HEK293T (cell line): ENCODE measurements around the gene TMEM183A.

Source experiments
- FOXM1 ChIP-seq: fragments of 450-650 bp; IDR thresholded peaks from 2 replicates; pipeline ENCODE4 v1.6.1; 2017; ENCODE audit warnings: mild to moderate bottlenecking, borderline replicate concordance
- HDGF ChIP-seq: fragments of 450-650 bp; IDR thresholded peaks from 2 replicates; pipeline ENCODE4 v1.6.1; 2017; ENCODE audit warnings: antibody characterized with exemption, borderline replicate concordance
- L3MBTL2 ChIP-seq: fragments of 450-650 bp; conservative IDR thresholded peaks from 2 replicates; pipeline ENCODE4 v1.6.1; 2016; ENCODE audit warnings: mild to moderate bottlenecking
- NFRKB ChIP-seq: fragments of 450-650 bp; IDR thresholded peaks from 2 replicates; pipeline ENCODE4 v1.6.1; 2016; ENCODE audit warnings: mild to moderate bottlenecking, moderate library complexity

DNA sequence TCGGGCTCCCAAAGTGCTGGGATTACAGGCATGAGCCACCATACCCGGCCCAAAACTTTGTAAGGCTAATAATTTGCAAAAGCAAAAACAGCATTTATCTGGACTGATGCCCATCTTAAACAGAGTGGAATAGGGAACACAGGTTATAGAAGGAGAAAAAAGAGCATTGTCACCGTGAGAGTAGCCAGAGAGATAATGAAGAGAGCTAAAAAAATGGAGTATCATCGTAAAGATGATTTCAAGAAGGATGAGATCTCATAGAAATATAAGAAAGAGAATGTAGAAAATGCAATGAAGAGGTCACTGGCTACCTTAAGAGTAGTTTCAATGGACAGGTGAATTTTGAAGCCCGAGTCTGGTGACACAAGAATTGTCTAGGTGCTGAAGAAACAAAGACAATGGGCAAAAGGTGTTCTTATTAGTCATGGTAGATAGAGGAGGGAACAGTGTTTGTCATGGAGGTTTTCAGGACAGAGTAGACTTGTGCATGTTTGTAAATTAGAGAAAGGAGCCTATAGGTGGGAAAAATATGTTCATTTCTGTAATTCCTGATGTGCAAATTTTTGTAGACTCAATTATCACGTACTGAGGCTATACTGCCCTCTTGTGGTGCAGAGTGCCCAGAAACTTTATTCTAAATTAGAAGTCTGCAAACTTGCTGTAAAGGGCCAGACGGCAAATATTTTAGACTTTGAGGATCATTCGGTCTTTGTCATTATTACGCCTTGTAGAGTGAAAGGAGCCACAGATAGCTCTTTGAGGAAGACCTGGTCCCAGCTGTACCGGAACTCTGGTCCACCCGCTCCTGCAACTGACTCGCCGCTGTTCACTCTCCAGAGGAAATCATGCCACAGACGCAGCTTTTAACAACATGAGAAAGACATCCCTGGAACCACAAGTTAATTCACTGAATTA, 8.1 kb upstream of the TMEM183A start:
- no peak for TF ChIP-seq NFRKB
- TF ChIP-seq HDGF, result no peak
- TF ChIP-seq L3MBTL2, result no peak
- no peak for TF ChIP-seq FOXM1
